SK-N-MC (cell line): Measurements from ENCODE around the gene MPRIP.

Experiments used
- EZH2 ChIP-seq: fragments of 200-600 bp; sonication (generic); IDR thresholded peaks from one replicate; pipeline ENCODE4 v1.6.1; 2017; ENCODE audit warnings: antibody characterized with exemption
- POLR2AphosphoS5 ChIP-seq: IDR thresholded peaks from 2 replicates; pipeline ENCODE4 v1.6.1; 2012; ENCODE audit warnings: mild to moderate bottlenecking, low read depth, low read length, borderline replicate concordance

DNA sequence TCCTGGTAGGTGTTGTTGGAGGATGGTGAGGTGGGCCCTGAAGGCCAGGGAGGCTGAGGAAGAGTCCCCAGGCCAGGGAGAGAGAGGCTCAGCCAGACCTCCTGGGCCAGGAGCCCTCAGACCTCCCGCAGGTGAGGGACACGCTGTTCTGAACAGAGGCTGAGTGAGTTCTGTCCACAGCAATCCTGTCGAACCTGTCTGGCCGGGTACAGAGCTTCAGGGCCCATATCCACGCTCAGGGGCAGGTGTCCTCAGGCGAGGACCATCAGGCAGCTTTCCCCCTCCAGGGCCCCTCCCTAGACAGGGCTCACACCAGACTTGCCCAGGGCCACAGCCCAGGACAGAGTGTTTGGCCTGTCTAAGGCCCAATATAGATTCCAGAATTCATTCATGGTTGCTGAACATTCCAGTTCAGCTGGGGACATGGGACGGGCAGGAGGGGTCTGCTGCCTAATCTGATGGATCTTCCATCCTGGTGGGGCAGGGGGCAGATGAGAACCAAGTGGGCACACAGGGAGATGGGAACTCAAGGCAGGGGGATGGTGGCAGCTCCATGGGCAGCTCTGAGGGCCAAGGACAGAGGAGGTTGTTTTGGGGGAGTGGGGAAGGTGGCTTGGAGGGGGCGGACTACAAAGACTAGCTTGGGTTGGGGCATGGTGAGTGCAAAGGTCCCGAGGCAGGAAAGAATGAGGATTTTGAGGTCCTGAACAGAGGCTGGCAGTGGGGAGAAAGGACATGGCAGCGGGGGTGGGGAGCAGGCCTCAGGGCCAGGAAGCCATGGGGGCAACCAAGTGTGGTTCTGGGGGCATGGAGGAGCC is 23.4 kb upstream of the MPRIP start:
- TF ChIP-seq EZH2 (no peak), POLR2AphosphoS5 (no peak)
